ENCODE measurements around the gene CA10.

- TF ChIP-seq, protein P1, sequence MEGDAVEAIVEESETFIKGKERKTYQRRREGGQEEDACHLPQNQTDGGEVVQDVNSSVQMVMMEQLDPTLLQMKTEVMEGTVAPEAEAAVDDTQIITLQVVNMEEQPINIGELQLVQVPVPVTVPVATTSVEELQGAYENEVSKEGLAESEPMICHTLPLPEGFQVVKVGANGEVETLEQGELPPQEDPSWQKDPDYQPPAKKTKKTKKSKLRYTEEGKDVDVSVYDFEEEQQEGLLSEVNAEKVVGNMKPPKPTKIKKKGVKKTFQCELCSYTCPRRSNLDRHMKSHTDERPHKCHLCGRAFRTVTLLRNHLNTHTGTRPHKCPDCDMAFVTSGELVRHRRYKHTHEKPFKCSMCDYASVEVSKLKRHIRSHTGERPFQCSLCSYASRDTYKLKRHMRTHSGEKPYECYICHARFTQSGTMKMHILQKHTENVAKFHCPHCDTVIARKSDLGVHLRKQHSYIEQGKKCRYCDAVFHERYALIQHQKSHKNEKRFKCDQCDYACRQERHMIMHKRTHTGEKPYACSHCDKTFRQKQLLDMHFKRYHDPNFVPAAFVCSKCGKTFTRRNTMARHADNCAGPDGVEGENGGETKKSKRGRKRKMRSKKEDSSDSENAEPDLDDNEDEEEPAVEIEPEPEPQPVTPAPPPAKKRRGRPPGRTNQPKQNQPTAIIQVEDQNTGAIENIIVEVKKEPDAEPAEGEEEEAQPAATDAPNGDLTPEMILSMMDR (IDR thresholded peaks at IDR 0.05; ENCODE audit: insufficient read depth, low read length, poor library complexity, severe bottlenecking) = no peak
- no peak for TF ChIP-seq EZH2phosphoT487 (conservative IDR thresholded peaks at IDR 0.05; ENCODE audit: low read length)
Observed at GRCh38 chr17:52136166-52136565, 22.3 kb downstream of the CA10 start.

Measured in SU-DHL-6 (cell line).